ENCODE results near the gene CYP2S1.
"Not testable (repeated sequence)": the region's sequence is repeated elsewhere in the genome, so short reads cannot be mapped to it uniquely, and the experiment has no call there.

The CYP2S1 gene

GRCh38 chr19:41175801-41176777, 16.9 kb upstream of the CYP2S1 start:
- H3K4me1 Mint-ChIP-seq (ENCODE audit: low read depth in 2 of 2) = peaks cover 5 to 6% of the 10 kb centered on the region in 2 donors
- peaks cover 5% of the 10 kb centered on the region for H3K36me3 Mint-ChIP-seq (ENCODE audit: insufficient read depth)
- H3K4me3 Mint-ChIP-seq = peak overlapping the region in 1 of 2 donors; percentile 21
- H3K27me3 Mint-ChIP-seq = peaks cover 0 to 23% of the 10 kb centered on the region in 2 donors
- peak overlapping the region; percentile 54 to 88 for H3K27ac Mint-ChIP-seq
- H3K9me3 Mint-ChIP-seq = no peaks in the 10 kb centered on the region
- DNase-seq (no peak), ATAC-seq (replicated peaks) (no peak)

DNA sequence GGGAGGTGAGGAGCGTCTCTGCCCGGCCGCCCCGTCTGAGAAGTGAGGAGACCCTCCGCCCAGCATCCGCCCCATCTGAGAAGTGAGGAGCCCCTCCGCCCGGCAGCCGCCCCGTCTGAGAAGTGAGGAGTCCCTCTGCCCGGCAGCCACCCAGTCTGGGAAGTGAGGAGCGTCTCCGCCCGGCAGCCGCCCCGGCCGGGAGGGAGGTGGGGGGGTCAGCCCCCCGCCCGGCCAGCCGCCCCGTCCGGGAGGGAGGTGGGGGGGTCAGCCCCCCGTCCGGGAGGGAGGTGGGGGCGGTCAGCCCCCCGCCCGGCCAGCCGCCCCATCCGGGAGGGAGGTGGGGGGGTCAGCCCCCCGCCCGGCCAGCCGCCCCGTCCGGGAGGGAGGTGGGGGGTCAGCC, 12.8 kb upstream of the CYP2S1 start:
- ATAC-seq (replicated peaks); DNase-seq; H3K27ac Mint-ChIP-seq; H3K9me3 Mint-ChIP-seq; H3K36me3 Mint-ChIP-seq (ENCODE audit: insufficient read depth); H3K4me3 Mint-ChIP-seq; H3K4me1 Mint-ChIP-seq (ENCODE audit: low read depth in 2 of 2): not testable (repeated sequence)
- peaks cover 6 to 20% of the 10 kb centered on the region in 2 donors for H3K27me3 Mint-ChIP-seq

DNA sequence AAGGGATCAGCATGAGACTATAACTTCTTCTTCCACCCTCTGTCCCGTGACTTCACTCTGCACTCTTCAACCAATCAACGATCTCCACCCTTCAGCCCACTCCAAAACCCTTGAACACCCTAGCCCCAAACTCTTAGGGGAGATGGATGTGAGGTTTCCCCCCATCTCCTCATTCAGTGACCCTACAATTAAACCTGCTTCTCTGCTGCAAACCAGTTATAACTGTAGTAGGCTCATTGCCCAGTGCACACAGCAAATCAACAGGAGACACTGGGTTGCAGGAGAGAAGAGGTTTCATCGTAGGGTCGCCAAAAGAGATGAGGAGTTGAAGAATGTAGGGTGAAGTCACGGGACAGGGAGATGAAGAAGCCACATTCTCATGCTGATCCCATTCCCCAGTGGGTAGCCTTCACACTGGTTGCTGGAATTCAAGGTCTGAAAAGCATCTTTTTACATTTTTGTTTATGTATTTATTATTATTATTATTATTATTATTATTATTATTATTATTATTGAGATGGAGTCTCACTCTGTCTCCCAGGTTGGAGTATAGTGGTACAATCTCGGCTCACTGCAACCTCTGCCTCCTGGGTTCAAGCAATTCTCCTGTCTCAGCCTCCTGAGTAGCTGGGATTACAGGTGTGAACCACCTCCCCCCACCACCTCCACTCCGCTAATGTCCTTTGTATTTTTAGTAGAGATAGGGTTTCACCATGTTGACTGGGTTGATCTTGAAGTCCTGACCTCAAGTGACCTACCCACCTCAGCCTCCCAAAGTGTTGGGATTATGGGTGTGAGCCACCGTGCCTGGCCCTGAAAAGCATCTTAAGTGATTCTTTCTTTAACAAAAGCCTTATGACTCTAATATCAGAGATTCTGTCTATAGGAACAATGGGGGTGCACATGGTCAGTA, 5.8 kb upstream of the CYP2S1 start:
- Mint-ChIP-seq H3K9me3 (no peaks in the 10 kb centered on the region), H3K36me3 (ENCODE audit: insufficient read depth) (no peaks in the 10 kb centered on the region), H3K4me1 (ENCODE audit: low read depth in 2 of 2) (no peaks in the 10 kb centered on the region), H3K27me3 (peaks cover 39 to 63% of the 10 kb centered on the region in 2 donors), H3K27ac (no peak overlapping the region), H3K4me3 (no peak overlapping the region)
- ATAC-seq (replicated peaks) (no peak), DNase-seq (no peak)

GRCh38 chr19:41187884-41188279, 5.1 kb upstream of the CYP2S1 start:
- no peaks in the 10 kb centered on the region for H3K36me3 Mint-ChIP-seq (ENCODE audit: insufficient read depth)
- H3K27me3 Mint-ChIP-seq = peaks cover 45 to 68% of the 10 kb centered on the region in 2 donors
- no peak for ATAC-seq (replicated peaks)
- no peak for DNase-seq
- H3K4me3 Mint-ChIP-seq = no peak overlapping the region
- no peak overlapping the region for H3K27ac Mint-ChIP-seq
- H3K4me1 Mint-ChIP-seq (ENCODE audit: low read depth in 2 of 2) = peaks cover 0 to 6% of the 10 kb centered on the region in 2 donors
- H3K9me3 Mint-ChIP-seq = no peaks in the 10 kb centered on the region

DNA sequence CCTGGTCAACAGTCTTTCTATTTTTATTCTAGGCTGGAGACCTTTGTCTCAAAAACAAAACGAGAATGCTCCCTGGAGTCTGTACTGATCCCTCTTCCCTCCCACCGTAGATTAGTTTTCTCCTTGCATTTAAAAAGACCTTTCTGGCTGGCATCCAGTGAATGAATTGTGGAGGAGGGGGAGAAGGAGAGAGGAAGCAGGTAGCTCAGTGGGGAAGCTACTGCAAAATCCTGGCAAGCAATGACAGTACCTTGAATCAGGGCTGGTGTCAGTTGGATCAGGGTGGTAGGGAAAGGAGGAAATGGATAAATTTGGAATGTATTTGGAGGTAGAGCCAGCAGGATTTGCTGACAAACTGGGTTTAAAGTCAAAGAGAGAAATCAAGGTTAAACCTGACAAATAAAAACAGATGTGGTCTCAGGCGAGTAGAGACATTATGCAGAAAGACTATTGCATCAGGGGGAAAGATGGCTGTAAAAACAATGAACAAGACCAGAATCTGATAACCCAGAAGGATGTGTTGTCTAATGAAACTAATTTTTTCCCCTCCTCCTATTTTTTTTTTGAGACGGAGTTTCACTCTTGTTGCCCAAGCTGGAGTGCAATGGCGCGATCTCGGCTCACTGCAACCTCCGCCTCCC, 3.5 kb upstream of the CYP2S1 start:
- no peaks in the 10 kb centered on the region for H3K36me3 Mint-ChIP-seq (ENCODE audit: insufficient read depth)
- DNase-seq (no peak), ATAC-seq (replicated peaks) (no peak)
- H3K27me3 Mint-ChIP-seq = peaks cover 52 to 68% of the 10 kb centered on the region in 2 donors
- no peaks in the 10 kb centered on the region for H3K9me3 Mint-ChIP-seq
- no peak overlapping the region for H3K27ac Mint-ChIP-seq
- no peak overlapping the region for H3K4me3 Mint-ChIP-seq
- H3K4me1 Mint-ChIP-seq (ENCODE audit: low read depth in 2 of 2) = peaks cover 0 to 12% of the 10 kb centered on the region in 2 donors

DNA sequence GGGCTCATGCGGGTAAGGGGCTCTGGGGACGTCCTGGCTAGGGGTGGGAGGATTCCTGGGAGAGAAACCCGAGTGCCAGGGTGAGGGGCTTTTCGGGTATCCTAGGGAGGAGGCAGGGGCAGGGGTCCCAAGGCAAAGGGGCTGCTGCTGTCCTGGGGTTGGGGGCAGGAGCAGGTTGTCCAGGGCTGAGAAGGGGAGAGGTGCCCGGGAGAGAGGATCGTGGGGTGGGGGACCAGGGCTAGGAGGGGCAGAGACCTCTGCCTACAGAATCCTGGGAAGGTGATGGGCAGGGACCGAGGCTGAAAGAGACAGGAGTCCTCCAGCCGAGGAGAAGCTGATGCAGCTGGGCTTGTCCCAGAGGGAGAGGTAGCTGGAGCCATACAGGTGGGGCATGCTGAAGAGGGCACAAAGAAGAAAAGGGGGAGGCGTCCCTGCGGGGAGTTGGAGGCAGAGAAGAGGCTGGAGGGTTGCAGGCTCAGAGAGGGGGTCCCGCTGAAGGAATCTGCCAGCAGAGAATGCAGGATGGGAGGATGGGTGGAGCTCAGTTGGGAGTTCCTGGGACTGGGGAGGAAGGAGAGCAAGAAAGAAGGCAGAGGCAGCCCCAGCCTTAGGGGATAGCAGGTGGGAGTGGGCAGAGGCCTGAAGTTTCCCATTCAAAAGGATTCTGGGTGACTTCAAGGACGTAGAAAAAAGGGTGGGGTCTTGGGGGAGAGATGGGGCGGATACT, 574 bp downstream of the CYP2S1 start:
- ATAC-seq (replicated peaks) (no peak), DNase-seq (no peak)
- Mint-ChIP-seq H3K27ac (peak overlapping the region in 1 of 2 donors; percentile 24), H3K9me3 (no peaks in the 10 kb centered on the region), H3K36me3 (ENCODE audit: insufficient read depth) (no peaks in the 10 kb centered on the region), H3K27me3 (peaks cover 61 to 90% of the 10 kb centered on the region in 2 donors), H3K4me1 (ENCODE audit: low read depth in 2 of 2) (peaks cover 0 to 12% of the 10 kb centered on the region in 2 donors), H3K4me3 (no peak overlapping the region)

DNA sequence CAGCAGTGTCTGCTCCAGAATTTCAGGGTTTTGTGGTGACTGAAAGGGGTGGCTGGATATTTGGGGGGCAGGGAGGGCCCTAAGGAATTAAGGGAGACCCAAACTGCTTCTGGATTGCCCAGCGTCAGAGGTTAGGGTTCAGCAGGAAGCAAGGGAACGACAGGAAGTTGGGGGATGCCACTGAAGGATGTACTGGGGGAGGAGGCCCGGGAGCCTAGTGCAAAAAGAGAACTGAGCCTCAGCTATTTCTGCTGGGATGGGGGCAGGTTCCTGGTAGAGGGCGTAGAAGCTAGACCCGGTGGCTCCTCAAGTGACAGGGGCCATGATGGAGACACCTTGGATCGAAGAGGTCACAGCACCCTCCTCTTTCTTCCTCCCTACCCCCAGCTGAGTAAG, 1.1 kb downstream of the CYP2S1 start:
- ATAC-seq (replicated peaks) = no peak
- Mint-ChIP-seq H3K36me3 (ENCODE audit: insufficient read depth) (no peaks in the 10 kb centered on the region), H3K27me3 (peaks cover 66 to 93% of the 10 kb centered on the region in 2 donors), H3K27ac (no peak overlapping the region), H3K4me1 (ENCODE audit: low read depth in 2 of 2) (peaks cover 0 to 12% of the 10 kb centered on the region in 2 donors), H3K4me3 (no peak overlapping the region), H3K9me3 (no peaks in the 10 kb centered on the region)
- no peak for DNase-seq

DNA sequence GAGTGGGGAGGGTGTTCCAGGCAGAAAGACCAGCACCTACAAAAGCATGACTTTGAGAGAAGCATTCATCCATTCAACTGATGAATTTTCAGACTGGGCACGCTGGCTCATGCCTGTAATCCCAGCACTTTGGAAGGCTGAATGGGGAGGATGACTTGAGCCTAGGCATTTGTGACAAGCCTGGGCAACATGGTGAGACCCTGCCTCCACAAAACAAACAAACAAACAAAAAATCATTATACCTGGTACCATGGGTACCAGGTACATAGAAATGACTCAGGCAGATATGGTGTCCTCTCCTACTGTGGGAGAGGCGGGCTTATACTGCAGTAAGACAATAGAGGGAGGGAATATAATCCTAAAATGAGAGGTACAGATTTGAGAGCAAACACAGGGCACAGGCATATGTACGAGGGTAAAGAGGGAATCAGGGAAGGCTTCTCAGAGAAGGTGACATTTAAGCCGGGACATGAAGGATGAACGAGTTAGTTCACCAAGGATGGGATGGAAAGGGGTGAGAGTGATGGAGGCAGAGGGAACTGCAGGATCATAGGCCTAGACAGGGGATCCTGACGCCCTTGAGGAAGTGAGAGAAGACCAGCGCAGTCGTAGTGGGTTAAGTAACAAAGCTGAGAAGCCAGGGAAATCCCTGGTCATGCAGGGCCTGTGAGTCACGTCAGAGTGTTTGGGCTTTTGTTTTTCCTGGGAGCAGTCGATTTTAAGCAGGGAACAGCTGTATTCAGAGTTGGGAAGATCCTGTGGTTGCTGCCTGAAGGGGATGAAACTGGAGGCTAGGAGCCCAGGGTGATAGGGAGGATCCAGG, 2.9 kb downstream of the CYP2S1 start:
- DNase-seq (no peak), ATAC-seq (replicated peaks) (no peak)
- no peak overlapping the region for H3K4me3 Mint-ChIP-seq
- H3K4me1 Mint-ChIP-seq (ENCODE audit: low read depth in 2 of 2) = peaks cover 0 to 12% of the 10 kb centered on the region in 2 donors
- H3K27me3 Mint-ChIP-seq = peaks cover 58 to 86% of the 10 kb centered on the region in 2 donors
- no peaks in the 10 kb centered on the region for H3K9me3 Mint-ChIP-seq
- H3K27ac Mint-ChIP-seq = no peak overlapping the region
- H3K36me3 Mint-ChIP-seq (ENCODE audit: insufficient read depth) = no peaks in the 10 kb centered on the region

- H3K36me3 Mint-ChIP-seq (ENCODE audit: insufficient read depth) = no peaks in the 10 kb centered on the region
- no peak overlapping the region for H3K4me3 Mint-ChIP-seq
- H3K27me3 Mint-ChIP-seq = peaks cover 41 to 65% of the 10 kb centered on the region in 2 donors
- ATAC-seq (replicated peaks) (no peak), DNase-seq (no peak)
- H3K9me3 Mint-ChIP-seq = no peaks in the 10 kb centered on the region
- peaks cover 0 to 5% of the 10 kb centered on the region in 2 donors for H3K4me1 Mint-ChIP-seq (ENCODE audit: low read depth in 2 of 2)
- H3K27ac Mint-ChIP-seq = no peak overlapping the region
Observed at GRCh38 chr19:41198559-41198958, 5.5 kb downstream of the CYP2S1 start.

- H3K36me3 Mint-ChIP-seq (ENCODE audit: insufficient read depth) = no peaks in the 10 kb centered on the region
- H3K4me1 Mint-ChIP-seq (ENCODE audit: low read depth in 2 of 2) = peaks cover 7 to 13% of the 10 kb centered on the region in 2 donors
- peaks cover 21 to 32% of the 10 kb centered on the region in 2 donors for H3K27me3 Mint-ChIP-seq
- DNase-seq = no peak
- H3K4me3 Mint-ChIP-seq = no peak overlapping the region
- no peak overlapping the region for H3K27ac Mint-ChIP-seq
- H3K9me3 Mint-ChIP-seq = no peaks in the 10 kb centered on the region
- no peak for ATAC-seq (replicated peaks)
Observed at GRCh38 chr19:41203371-41203770, 10.4 kb downstream of the CYP2S1 start.

DNA sequence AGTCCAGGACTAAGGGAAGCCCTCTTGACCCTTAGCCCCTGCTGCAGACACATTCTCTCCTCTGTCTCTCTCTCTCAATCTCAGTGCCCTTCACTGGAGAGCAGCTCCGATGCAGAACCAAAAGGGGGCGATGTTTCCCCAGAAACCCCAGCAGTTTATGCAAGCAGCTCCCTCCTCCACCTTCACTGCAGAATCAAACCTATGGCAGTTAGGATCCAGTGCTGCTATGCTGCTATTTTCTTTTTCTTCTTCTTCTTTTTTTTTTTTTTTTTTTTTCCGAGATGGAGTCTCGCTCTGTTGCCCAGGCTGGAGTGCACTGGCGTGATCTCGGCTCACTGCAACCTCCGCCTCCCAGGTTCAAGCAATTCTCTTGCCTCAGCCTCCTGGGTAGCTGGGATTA, 11.3 kb downstream of the CYP2S1 start:
- H3K27ac Mint-ChIP-seq = peak overlapping the region; percentile 6 to 44
- not testable (repeated sequence) for H3K4me3 Mint-ChIP-seq; H3K9me3 Mint-ChIP-seq; H3K36me3 Mint-ChIP-seq (ENCODE audit: insufficient read depth)
- peak; percentile 100 for ATAC-seq (replicated peaks)
- DNase-seq = peak; percentile 81 to 84 (median 83)
- peaks cover 7 to 13% of the 10 kb centered on the region in 2 donors for H3K4me1 Mint-ChIP-seq (ENCODE audit: low read depth in 2 of 2)
- peaks cover 15 to 22% of the 10 kb centered on the region in 2 donors for H3K27me3 Mint-ChIP-seq

DNA sequence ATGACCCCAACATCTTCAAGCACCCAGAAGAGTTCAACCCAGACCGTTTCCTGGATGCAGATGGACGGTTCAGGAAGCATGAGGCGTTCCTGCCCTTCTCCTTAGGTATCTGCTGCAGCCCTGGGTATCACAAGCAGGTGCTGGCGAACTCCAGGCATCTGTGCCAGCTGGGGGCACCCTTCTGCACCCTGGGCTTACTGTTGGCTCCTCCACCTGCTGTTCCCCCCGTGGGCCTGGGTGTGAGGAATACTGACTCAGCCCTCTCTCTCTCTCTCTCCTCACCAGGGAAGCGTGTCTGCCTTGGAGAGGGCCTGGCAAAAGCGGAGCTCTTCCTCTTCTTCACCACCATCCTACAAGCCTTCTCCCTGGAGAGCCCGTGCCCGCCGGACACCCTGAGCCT, 13.0 kb downstream of the CYP2S1 start:
- Mint-ChIP-seq H3K27me3 (peaks cover 7 to 13% of the 10 kb centered on the region in 2 donors), H3K36me3 (ENCODE audit: insufficient read depth) (no peaks in the 10 kb centered on the region), H3K4me1 (ENCODE audit: low read depth in 2 of 2) (peaks cover 7 to 13% of the 10 kb centered on the region in 2 donors), H3K27ac (no peak overlapping the region), H3K4me3 (no peak overlapping the region), H3K9me3 (no peaks in the 10 kb centered on the region)
- no peak for DNase-seq
- ATAC-seq (replicated peaks) = no peak
